HUES48 (cell line): ENCODE measurements around the gene LRRFIP1.

ENCODE experiments used
- H3K27ac ChIP-seq: one replicate; pipeline ENCODE4 v1.7.0; 2013; ENCODE audit warnings: low read depth, low read length, inconsistent platforms
- H3K27me3 ChIP-seq: 2 replicates; pipeline ENCODE4 v1.6.1; 2013; ENCODE audit warnings: mild to moderate bottlenecking, low read length; ENCODE audit not compliant: control insufficient read depth, insufficient read depth
- H3K36me3 ChIP-seq: 2 replicates; pipeline ENCODE4 v1.6.1; 2013; ENCODE audit warnings: low read length; ENCODE audit not compliant: control insufficient read depth, insufficient read depth
- H3K4me1 ChIP-seq: 2 replicates; pipeline ENCODE4 v1.6.1; 2013; ENCODE audit warnings: mild to moderate bottlenecking, low read length; ENCODE audit not compliant: control insufficient read depth, insufficient read depth
- H3K4me3 ChIP-seq: 2 replicates; pipeline ENCODE4 v1.5.1; 2013; ENCODE audit warnings: mild to moderate bottlenecking, low read depth, low read length
- H3K9ac ChIP-seq: 2 replicates; pipeline ENCODE4 v1.6.1; 2013; ENCODE audit warnings: mild to moderate bottlenecking, low read depth, low read length, moderate library complexity
- H3K9me3 ChIP-seq: 2 replicates; pipeline ENCODE4 v1.6.1; 2013; ENCODE audit warnings: low read length; ENCODE audit not compliant: control insufficient read depth, insufficient read depth

Gene LRRFIP1

DNA sequence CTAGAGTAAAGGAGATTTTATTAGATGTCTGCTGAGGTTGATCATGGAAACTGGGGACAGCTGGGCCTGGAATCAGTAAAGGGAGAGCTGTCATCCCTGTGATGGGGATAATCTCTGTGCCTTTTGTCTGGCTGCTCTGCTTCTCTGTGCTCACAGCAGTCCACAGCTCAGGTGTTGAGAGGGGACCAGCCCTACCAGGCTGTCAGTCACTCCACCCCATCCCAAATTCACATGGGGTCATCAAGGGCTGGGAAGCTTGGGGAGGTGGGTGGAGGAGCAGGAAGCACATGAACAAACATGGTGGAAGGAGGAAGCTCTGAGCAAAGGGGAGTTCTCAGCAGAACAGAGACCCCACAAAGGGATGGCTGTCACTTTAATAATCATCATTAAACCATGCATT is 13.7 kb upstream of the LRRFIP1 start:
- Histone ChIP-seq H3K9ac (peak overlapping the region; percentile 21; the same call in 1 of the 2 replicates), H3K4me1 (peaks cover 38% of the 10 kb centered on the region), H3K27me3 (no peaks in the 10 kb centered on the region; the same call in 1 of the 2 replicates), H3K27ac (peak overlapping the region; percentile 94), H3K9me3 (no peaks in the 10 kb centered on the region), H3K4me3 (no peak overlapping the region), H3K36me3 (no peaks in the 10 kb centered on the region)

GRCh38 chr2:237614151-237614720 is 13.2 kb upstream of the LRRFIP1 start:
- Histone ChIP-seq H3K4me3 (no peak overlapping the region), H3K4me1 (peaks cover 38% of the 10 kb centered on the region), H3K9ac (peak overlapping the region; percentile 24; the same call in 1 of the 2 replicates), H3K36me3 (no peaks in the 10 kb centered on the region), H3K27ac (peak overlapping the region; percentile 94), H3K9me3 (no peaks in the 10 kb centered on the region), H3K27me3 (no peaks in the 10 kb centered on the region; the same call in 1 of the 2 replicates)

DNA sequence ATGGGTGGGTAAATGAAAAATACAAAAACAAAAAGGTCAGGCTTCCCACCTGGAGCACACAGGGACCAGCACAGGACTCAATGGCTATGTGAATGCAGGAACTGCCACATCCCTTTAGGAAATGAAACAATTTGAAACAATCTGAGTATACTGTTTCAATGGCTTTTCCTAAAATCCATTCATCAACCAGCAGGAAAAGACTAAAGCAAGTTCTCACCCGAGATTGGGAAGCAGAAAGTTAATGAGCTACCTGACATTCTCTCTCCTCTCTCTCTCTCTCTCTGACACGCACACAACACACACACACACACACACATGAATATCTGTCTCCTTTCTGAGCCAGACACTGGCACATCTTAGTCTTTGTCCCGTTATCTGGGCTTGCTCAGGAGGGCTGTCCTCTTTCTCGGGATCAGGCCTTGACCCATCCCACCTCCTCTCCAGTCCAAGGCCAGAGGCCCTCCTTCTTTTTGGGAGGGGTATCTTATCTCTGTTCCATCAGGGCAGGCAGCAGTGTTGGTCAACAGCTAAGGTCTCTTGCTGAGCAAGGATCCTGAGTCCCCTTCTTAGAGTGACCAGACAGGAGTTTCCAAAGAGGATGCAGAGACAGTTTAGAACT is 11.6 kb upstream of the LRRFIP1 start:
- Histone ChIP-seq H3K9me3 (no peaks in the 10 kb centered on the region), H3K27me3 (no peaks in the 10 kb centered on the region; the same call in 1 of the 2 replicates), H3K36me3 (no peaks in the 10 kb centered on the region), H3K4me3 (no peak overlapping the region), H3K9ac (no peak overlapping the region), H3K27ac (no peak overlapping the region), H3K4me1 (peaks cover 38% of the 10 kb centered on the region)

DNA sequence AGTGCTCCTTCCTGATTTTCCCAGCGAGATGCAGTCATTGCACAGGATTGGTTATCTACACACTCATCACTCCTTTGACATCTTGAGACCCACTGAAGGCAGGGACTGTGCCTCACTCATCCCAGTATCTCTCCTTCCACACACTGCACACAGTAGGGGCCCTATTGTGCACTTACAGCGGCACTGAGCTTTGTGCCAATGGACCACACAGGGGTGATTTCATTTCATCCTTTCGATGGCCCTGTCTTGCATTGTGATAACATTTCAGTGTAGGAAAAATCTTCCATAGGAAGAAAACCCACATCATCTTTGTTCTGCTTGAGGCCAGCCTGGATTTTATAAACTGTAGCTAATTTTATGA is 11.0 kb upstream of the LRRFIP1 start:
- no peaks in the 10 kb centered on the region for H3K36me3 ChIP-seq
- H3K27ac ChIP-seq: no peak overlapping the region
- H3K4me1 ChIP-seq: peaks cover 38% of the 10 kb centered on the region
- no peak overlapping the region for H3K9ac ChIP-seq
- no peaks in the 10 kb centered on the region for H3K9me3 ChIP-seq
- H3K4me3 ChIP-seq: no peak overlapping the region
- H3K27me3 ChIP-seq: no peaks in the 10 kb centered on the region; the same call in 1 of the 2 replicates

DNA sequence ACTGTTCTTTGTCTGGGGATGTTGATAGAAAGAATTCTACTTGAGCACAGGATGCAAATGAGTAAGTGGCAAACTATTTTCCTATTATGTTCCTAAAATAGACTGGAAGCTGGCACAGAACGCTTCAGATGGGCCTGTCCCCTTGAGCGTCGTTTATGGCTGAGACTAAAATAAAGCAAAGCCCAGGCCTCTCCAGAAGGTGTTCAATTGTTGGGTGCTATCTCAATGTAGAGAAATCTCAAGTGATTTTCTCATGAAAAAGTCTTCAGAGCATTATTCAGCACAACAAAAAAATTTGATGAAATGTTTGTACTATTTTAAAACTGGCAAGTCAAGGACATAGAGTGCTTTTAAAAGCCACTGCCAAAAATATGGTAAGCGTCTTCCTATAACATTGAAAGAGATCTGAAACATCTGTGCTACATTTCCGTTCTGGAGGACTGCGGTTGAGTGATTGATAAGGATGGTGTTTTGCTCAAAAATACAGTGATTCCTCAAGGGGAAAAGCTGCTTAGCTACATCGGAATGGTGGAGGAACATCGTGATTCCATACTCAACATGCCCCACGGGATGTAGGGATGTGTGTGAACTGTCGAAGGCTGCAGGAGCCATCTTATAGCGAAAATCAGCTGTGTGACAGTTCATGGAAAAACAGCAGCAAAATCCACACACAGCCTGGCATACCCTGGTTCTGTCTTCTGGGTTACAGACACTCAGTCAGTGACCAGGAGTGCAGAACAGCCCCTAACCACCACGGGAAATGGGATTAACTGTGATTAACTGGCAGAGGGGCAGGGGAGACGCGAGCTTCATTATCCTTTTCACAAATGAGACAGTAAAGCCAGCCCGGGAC is 10.4 kb upstream of the LRRFIP1 start:
- Histone ChIP-seq H3K4me3 (no peak overlapping the region), H3K4me1 (peaks cover 38% of the 10 kb centered on the region), H3K36me3 (no peaks in the 10 kb centered on the region), H3K9ac (no peak overlapping the region), H3K27ac (no peak overlapping the region), H3K9me3 (no peaks in the 10 kb centered on the region), H3K27me3 (no peaks in the 10 kb centered on the region; the same call in 1 of the 2 replicates)

- H3K27ac ChIP-seq: no peak overlapping the region
- no peaks in the 10 kb centered on the region; the same call in 1 of the 2 replicates for H3K27me3 ChIP-seq
- H3K4me1 ChIP-seq: peaks cover 36% of the 10 kb centered on the region
- no peaks in the 10 kb centered on the region for H3K36me3 ChIP-seq
- no peaks in the 10 kb centered on the region for H3K9me3 ChIP-seq
- H3K9ac ChIP-seq: no peak overlapping the region
- no peak overlapping the region for H3K4me3 ChIP-seq
Measured at GRCh38 chr2:237617587-237617982, 9.8 kb upstream of the LRRFIP1 start.

DNA sequence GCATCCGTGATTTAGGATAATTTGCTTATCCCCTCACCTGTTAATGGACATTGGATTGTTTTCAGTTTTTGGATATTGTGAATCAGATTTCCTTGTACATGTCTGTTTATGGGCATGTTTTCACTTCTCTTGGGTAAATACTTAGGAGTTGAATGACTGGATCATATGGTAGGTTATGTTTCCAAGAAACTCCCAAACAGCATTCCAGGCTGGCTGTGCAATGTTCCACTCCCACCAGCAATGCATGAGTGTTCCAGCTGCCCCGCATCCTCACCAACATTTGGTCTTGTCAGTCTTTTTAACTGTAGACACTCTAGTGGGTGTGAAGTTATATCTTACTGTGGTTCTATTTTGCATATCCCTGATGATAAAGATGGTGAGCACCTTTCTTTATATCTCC is 8.9 kb upstream of the LRRFIP1 start:
- peaks cover 28% of the 10 kb centered on the region for H3K4me1 ChIP-seq
- no peaks in the 10 kb centered on the region for H3K36me3 ChIP-seq
- no peak overlapping the region for H3K4me3 ChIP-seq
- H3K27me3 ChIP-seq: no peaks in the 10 kb centered on the region; the same call in 1 of the 2 replicates
- no peaks in the 10 kb centered on the region for H3K9me3 ChIP-seq
- H3K27ac ChIP-seq: no peak overlapping the region
- no peak overlapping the region for H3K9ac ChIP-seq

DNA sequence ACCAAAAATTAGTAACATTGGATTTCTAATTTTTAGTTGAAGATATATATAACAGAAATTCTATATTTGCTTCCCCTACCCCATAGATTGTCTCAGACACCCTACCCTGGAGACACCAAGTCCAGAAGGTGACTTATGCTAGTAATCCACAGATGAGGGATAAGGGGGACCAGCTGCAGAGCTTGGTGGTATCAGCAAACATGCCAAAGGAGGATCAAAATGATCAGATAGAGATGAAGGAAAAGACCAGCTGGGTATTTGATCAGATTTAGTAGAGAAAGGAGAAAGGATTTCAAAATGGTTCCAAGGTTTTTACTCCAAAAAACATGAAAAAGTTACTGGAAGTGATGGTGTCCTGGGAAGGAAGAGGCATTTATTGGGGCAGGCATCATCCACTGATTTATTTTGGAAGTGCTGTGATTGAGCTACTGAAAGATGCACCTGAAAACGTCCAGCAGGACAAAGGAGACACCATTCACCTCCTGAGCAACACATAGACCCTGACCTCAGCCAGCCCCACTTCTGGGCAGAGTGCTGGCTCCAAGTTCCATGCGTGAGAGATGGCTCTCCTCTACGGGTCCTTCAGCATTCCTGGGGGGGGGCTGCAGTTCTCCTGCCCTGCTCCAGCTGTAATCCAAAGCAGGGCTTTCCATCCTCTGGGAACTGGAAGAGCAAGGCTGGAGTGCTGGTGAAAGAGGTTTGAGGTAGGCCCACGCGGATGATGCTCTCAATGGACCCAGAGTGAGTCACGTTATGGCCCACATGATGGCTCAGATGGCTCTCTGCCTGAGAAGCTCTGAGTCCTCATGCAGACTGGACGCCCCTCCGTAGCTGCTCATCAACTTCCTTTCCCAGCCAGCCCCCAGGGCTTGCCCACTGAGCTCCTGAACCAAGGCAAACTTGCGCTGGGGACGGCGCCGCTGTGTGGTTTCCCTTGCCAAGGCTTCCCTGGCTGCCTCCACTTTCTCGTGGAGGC is 3.7 kb upstream of the LRRFIP1 start:
- H3K27me3 ChIP-seq: peaks cover 31% of the 10 kb centered on the region
- H3K9ac ChIP-seq: no peak overlapping the region
- peaks cover 14% of the 10 kb centered on the region; the same call in 1 of the 2 replicates for H3K4me1 ChIP-seq
- no peak overlapping the region for H3K27ac ChIP-seq
- H3K4me3 ChIP-seq: no peak overlapping the region
- H3K36me3 ChIP-seq: no peaks in the 10 kb centered on the region
- no peaks in the 10 kb centered on the region for H3K9me3 ChIP-seq

- Histone ChIP-seq H3K4me3 (no peak overlapping the region), H3K9ac (no peak overlapping the region), H3K36me3 (no peaks in the 10 kb centered on the region), H3K9me3 (no peaks in the 10 kb centered on the region), H3K4me1 (peaks cover 15% of the 10 kb centered on the region; the same call in 1 of the 2 replicates), H3K27ac (no peak overlapping the region), H3K27me3 (peaks cover 34% of the 10 kb centered on the region)
Measured at GRCh38 chr2:237624565-237624964, 2.8 kb upstream of the LRRFIP1 start.

- H3K27me3 ChIP-seq: peaks cover 34% of the 10 kb centered on the region
- no peaks in the 10 kb centered on the region for H3K9me3 ChIP-seq
- 0 out of 2 replicates have a peak, but pooled peaks cover 2% of the 10 kb centered on the region for H3K36me3 ChIP-seq
- H3K9ac ChIP-seq: no peak overlapping the region
- H3K4me1 ChIP-seq: peaks cover 15% of the 10 kb centered on the region; the same call in 1 of the 2 replicates
- no peak overlapping the region for H3K4me3 ChIP-seq
- H3K27ac ChIP-seq: no peak overlapping the region
Measured at GRCh38 chr2:237625216-237625705, 2.1 kb upstream of the LRRFIP1 start.
